ENCODE data around the gene FKBP15. TPM values are rescaled to one million over a fixed set of nuclear protein-coding genes. Genes with fewer than 3 reads are reported as not detected.

The FKBP15 gene
- total and polyA plus RNA-seq, 2 experiments from 2014 or later = 7.9 to 14.9 TPM

DNA sequence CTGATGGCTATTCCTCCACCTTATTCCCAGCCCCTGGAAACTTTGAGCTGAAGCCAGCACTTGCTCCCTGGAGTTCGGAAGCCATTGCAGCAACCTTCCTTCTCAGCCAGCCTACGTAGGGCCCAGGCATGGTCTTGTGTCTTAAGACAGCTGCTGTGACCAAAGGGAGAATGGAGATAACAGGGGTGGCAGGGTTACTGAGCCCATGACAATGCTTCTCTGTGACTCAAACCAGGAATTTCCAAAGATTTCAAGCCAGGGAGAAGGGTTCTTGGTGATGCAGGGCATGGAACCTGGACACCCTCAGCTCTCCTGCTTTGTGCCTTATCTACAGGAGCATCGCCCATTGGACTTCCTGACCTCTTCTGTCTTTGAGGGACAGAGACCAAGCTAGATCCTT, 58.1 kb downstream of the FKBP15 start (continued):
- TF ChIP-seq ZNF331 (CRISPR knock-in tag; IDR thresholded peaks at IDR 0.05; ENCODE audit: low read depth) (no peak), EZH2 (IDR thresholded peaks at IDR 0.05; ENCODE audit: low read depth, unreplicated experiment) (no peak), JUNB (IDR thresholded peaks at IDR 0.05; ENCODE audit: unreplicated experiment) (no peak), ZNF114 (CRISPR knock-in tag; IDR thresholded peaks at IDR 0.05) (no peak), CREB1 (CRISPR knock-in tag; IDR thresholded peaks at IDR 0.05; ENCODE audit: low read depth) (no peak), STAT1 (IDR thresholded peaks at IDR 0.05; ENCODE audit: unreplicated experiment) (no peak), EZH2phosphoT487 (IDR thresholded peaks at IDR 0.05; ENCODE audit: unreplicated experiment) (no peak), POLR2AphosphoS5 (IDR thresholded peaks at IDR 0.05; ENCODE audit: low read depth) (no peak)
- TF ChIP-seq, protein P1, sequence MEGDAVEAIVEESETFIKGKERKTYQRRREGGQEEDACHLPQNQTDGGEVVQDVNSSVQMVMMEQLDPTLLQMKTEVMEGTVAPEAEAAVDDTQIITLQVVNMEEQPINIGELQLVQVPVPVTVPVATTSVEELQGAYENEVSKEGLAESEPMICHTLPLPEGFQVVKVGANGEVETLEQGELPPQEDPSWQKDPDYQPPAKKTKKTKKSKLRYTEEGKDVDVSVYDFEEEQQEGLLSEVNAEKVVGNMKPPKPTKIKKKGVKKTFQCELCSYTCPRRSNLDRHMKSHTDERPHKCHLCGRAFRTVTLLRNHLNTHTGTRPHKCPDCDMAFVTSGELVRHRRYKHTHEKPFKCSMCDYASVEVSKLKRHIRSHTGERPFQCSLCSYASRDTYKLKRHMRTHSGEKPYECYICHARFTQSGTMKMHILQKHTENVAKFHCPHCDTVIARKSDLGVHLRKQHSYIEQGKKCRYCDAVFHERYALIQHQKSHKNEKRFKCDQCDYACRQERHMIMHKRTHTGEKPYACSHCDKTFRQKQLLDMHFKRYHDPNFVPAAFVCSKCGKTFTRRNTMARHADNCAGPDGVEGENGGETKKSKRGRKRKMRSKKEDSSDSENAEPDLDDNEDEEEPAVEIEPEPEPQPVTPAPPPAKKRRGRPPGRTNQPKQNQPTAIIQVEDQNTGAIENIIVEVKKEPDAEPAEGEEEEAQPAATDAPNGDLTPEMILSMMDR (conservative IDR thresholded peaks at IDR 0.05; ENCODE audit: low read depth in 2 of 2) = no peak
- TF ChIP-seq, protein P2, sequence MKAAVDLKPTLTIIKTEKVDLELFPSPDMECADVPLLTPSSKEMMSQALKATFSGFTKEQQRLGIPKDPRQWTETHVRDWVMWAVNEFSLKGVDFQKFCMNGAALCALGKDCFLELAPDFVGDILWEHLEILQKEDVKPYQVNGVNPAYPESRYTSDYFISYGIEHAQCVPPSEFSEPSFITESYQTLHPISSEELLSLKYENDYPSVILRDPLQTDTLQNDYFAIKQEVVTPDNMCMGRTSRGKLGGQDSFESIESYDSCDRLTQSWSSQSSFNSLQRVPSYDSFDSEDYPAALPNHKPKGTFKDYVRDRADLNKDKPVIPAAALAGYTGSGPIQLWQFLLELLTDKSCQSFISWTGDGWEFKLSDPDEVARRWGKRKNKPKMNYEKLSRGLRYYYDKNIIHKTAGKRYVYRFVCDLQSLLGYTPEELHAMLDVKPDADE (IDR thresholded peaks at IDR 0.05) = no peak
- TF ChIP-seq, protein P3, sequence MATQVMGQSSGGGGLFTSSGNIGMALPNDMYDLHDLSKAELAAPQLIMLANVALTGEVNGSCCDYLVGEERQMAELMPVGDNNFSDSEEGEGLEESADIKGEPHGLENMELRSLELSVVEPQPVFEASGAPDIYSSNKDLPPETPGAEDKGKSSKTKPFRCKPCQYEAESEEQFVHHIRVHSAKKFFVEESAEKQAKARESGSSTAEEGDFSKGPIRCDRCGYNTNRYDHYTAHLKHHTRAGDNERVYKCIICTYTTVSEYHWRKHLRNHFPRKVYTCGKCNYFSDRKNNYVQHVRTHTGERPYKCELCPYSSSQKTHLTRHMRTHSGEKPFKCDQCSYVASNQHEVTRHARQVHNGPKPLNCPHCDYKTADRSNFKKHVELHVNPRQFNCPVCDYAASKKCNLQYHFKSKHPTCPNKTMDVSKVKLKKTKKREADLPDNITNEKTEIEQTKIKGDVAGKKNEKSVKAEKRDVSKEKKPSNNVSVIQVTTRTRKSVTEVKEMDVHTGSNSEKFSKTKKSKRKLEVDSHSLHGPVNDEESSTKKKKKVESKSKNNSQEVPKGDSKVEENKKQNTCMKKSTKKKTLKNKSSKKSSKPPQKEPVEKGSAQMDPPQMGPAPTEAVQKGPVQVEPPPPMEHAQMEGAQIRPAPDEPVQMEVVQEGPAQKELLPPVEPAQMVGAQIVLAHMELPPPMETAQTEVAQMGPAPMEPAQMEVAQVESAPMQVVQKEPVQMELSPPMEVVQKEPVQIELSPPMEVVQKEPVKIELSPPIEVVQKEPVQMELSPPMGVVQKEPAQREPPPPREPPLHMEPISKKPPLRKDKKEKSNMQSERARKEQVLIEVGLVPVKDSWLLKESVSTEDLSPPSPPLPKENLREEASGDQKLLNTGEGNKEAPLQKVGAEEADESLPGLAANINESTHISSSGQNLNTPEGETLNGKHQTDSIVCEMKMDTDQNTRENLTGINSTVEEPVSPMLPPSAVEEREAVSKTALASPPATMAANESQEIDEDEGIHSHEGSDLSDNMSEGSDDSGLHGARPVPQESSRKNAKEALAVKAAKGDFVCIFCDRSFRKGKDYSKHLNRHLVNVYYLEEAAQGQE (IDR thresholded peaks at IDR 0.05; ENCODE audit: unreplicated experiment) = no peak

DNA sequence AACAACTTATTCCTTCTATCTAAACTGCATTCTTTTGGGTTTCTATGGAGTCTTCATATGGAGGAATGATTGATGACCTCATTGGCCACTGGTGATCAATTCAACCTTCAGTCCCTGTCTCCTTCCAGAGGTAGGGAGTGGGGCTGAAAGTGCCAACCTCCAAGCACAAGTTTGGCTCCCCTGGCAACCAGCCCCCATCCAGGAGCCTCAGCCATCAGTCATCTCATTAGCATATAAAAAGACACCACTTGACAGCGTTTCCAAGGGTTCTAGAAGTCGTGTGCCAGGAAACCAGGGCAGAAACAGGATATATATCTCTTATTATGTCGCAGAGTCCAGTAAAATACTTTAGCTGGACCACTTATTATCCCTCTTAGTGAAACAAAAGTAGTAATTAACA, 60.5 kb downstream of the FKBP15 start:
- no peaks in the 10 kb centered on the region for H3K79me2 ChIP-seq (replicated peaks; ENCODE audit: insufficient read depth)
- peaks cover 3% of the 10 kb centered on the region; the same call in 1 of the 2 replicates for H3K36me3 ChIP-seq (ENCODE audit: insufficient read depth)
- no peak overlapping the region for H3K27ac ChIP-seq (ENCODE audit: low read depth)
- H3K27me3 ChIP-seq (ENCODE audit: insufficient read depth) = no peaks in the 10 kb centered on the region
- Mint-ChIP-seq H3K4me1 (peaks cover 39% of the 10 kb centered on the region), H3K27ac (no peak overlapping the region), H3K36me3 (ENCODE audit: low read depth) (peaks cover 6% of the 10 kb centered on the region; the same call in 2 of the 3 replicates), H3K4me3 (peak overlapping the region; percentile 50), H3K9me3 (no peaks in the 10 kb centered on the region), H3K27me3 (ENCODE audit: insufficient read depth, low read depth, poor library complexity) (peaks cover 2% of the 10 kb centered on the region)
- peak overlapping the region; percentile 4 for H3K4me3 ChIP-seq
- H3K4me1 ChIP-seq (ENCODE audit: insufficient read depth) = peaks cover 21% of the 10 kb centered on the region
- peak; percentile 92 for ATAC-seq
- H2AFZ ChIP-seq = no peak overlapping the region
- H3F3A ChIP-seq (replicated peaks; ENCODE audit: low read depth) = no peaks in the 10 kb centered on the region
- no peaks in the 10 kb centered on the region; the same call in 1 of the 2 replicates for H3K9me2 ChIP-seq (ENCODE audit: insufficient read depth)
- H4K20me1 ChIP-seq (replicated peaks; ENCODE audit: insufficient read depth) = no peaks in the 10 kb centered on the region; the same call in none of the 2 replicates
- H3K4me2 ChIP-seq = peak overlapping the region; percentile 40
- TF ChIP-seq ZNF114 (CRISPR knock-in tag; IDR thresholded peaks at IDR 0.05) (no peak), JUNB (IDR thresholded peaks at IDR 0.05; ENCODE audit: unreplicated experiment) (no peak), NANOG (IDR thresholded peaks at IDR 0.05; ENCODE audit: borderline replicate concordance) (peak; percentile 68; the same call in 1 of the 2 replicates)
- TF ChIP-seq, protein P2 (IDR thresholded peaks at IDR 0.05) = no peak
- peak; percentile 79 for DNase-seq (ENCODE audit: low spot score)

Data from GM23338 (cell line).